GM12878 (cell line): ENCODE measurements around the gene BTBD7. TPM values are rescaled to one million over a fixed set of nuclear protein-coding genes. Genes with fewer than 3 reads are reported as not detected.
A peak's percentile ranks its signal among the peaks of the same experiment; 100 is the strongest.
"Not testable (repeated sequence)": the region's sequence is repeated elsewhere in the genome, so short reads cannot be mapped to it uniquely, and the experiment has no call there.

ENCODE experiments used
- ATAC-seq: fragments of 200-7000 bp; cut with Tn5 transposase; 3 replicates; pipeline ENCODE4 v1.9.1; 2020; ENCODE audit warnings: mild to moderate bottlenecking, moderate library complexity
- BruUV-seq: library from RNA; stranded (reverse); fragments of 400-500 nt; replicated peaks from 2 replicates; lab custom pipeline; 2021; lab: Mats Ljungman, UMichigan
- CTCF ChIA-PET: fragments of 300-600 bp; sonication (Branson Sonifier 250); formaldehyde crosslinking; extraction: SDS; loops from one replicate; lab custom pipeline; 2021; ENCODE audit warnings: inconsistent platforms; lab: Yijun Ruan, JAX
- POLR2A ChIA-PET: fragments of 350-600 bp; formaldehyde crosslinking; extraction: SDS; loops from one replicate; lab custom pipeline; 2021; ENCODE audit warnings: inconsistent platforms; lab: Charles Lee
- RAD21 ChIA-PET: fragments of 300-600 bp; sonication (Branson Sonifier 250); formaldehyde crosslinking; loops from one replicate; lab custom pipeline; 2023; ENCODE audit warnings: antibody characterized with exemption; ENCODE audit not compliant: unreplicated experiment; lab: Charles Lee
- SMC1A ChIA-PET: fragments of 300-600 bp; sonication (Branson Sonifier 250); formaldehyde crosslinking; loops from one replicate; lab custom pipeline; 2023; ENCODE audit not compliant: unreplicated experiment, uncharacterized antibody; lab: Charles Lee
- DNase-seq: peaks from one replicate; pipeline ENCODE4 v3.0.0-alpha.2; 2011; ENCODE audit warnings: low read depth, low spot score
- FAIRE-seq: peaks from 3 replicates; lab custom pipeline; 2011; peaks lifted over from hg19 to GRCh38; lab: Jason Lieb, UNC
- H2AFZ ChIP-seq: 2 replicates; pipeline ENCODE4 v1.6.0; 2011; ENCODE audit warnings: low read depth, low read length, control low read depth; ENCODE audit not compliant: control insufficient read depth
- H3K27ac ChIP-seq: 2 replicates; pipeline ENCODE4 v1.5.1; 2011; ENCODE audit warnings: control low read depth; ENCODE audit not compliant: control insufficient read depth, insufficient read depth
- H3K27me3 ChIP-seq, 2 experiments: replicated peaks in 1 of 2; 2 replicates each; pipeline versions ENCODE4 v1.6.0 to v1.6.1; 2011; ENCODE audit warnings: low read length in 1 of 2; ENCODE audit not compliant: control insufficient read depth in 2 of 2, insufficient read depth in 2 of 2
- H3K36me3 ChIP-seq, 2 experiments: 2 replicates each; pipeline ENCODE4 v1.5.1; 2011; ENCODE audit warnings: low read length in 1 of 2; ENCODE audit not compliant: control insufficient read depth in 2 of 2, insufficient read depth in 2 of 2
- H3K4me1 ChIP-seq: 2 replicates; pipeline ENCODE4 v1.6.1; 2011; ENCODE audit warnings: mild to moderate bottlenecking, low read length, moderate library complexity, mixed read lengths; ENCODE audit not compliant: control insufficient read depth, insufficient read depth
- H3K4me2 ChIP-seq: 2 replicates; pipeline ENCODE4 v1.6.0; 2011; ENCODE audit warnings: control low read depth; ENCODE audit not compliant: control insufficient read depth, insufficient read depth
- H3K4me3 ChIP-seq: fragments of 200-600 bp; sonication (generic); 2 replicates; pipeline ENCODE4 v1.5.1; 2016
- H3K79me2 ChIP-seq: 2 replicates; pipeline ENCODE4 v1.6.0; 2011; ENCODE audit warnings: low read length; ENCODE audit not compliant: control insufficient read depth, insufficient read depth
- H3K9ac ChIP-seq: 2 replicates; pipeline ENCODE4 v1.8.0; 2011; ENCODE audit warnings: low read length, control low read depth, mixed read lengths; ENCODE audit not compliant: control insufficient read depth, insufficient read depth
- H3K9me3 ChIP-seq: replicated peaks from 3 replicates; pipeline ENCODE4 v1.5.1; 2011; ENCODE audit warnings: mild to moderate bottlenecking, low read length; ENCODE audit not compliant: control insufficient read depth, insufficient read depth
- H4K20me1 ChIP-seq: 2 replicates; pipeline ENCODE4 v1.6.0; 2011; ENCODE audit not compliant: control insufficient read depth, insufficient read depth
- BHLHE40 ChIP-seq, 2 experiments: fragments of 450-650 bp in 1 of 2; IDR thresholded peaks; 2 replicates each; pipeline ENCODE4 v1.6.1; 2011 to 2017; ENCODE audit warnings: low read depth in 2 of 2, borderline replicate concordance in 1 of 2, improper control_type of control experiment in 1 of 2, low read length in 1 of 2, mild to moderate bottlenecking in 1 of 2
- EED ChIP-seq: sonication (generic); IDR thresholded peaks from 2 replicates; pipeline ENCODE4 v1.6.1; 2016; ENCODE audit warnings: antibody characterized with exemption, low read depth
- HCFC1 ChIP-seq: fragments of 150-350 bp; IDR thresholded peaks from 2 replicates; pipeline ENCODE4 v1.6.1; 2014; ENCODE audit warnings: low read length
- IRF4 ChIP-seq: IDR thresholded peaks from 2 replicates; pipeline ENCODE4 v1.6.1; 2011; ENCODE audit warnings: low read depth, low read length
- KDM1A ChIP-seq: fragments of 200-600 bp; sonication (generic); IDR thresholded peaks from 2 replicates; pipeline ENCODE4 v1.6.1; 2016; ENCODE audit warnings: borderline replicate concordance
- LARP7 ChIP-seq: fragments of 450-650 bp; IDR thresholded peaks from 2 replicates; pipeline ENCODE4 v1.6.1; 2017; ENCODE audit warnings: mild to moderate bottlenecking
- POLR2AphosphoS5 ChIP-seq: IDR thresholded peaks from 2 replicates; pipeline ENCODE4 v1.6.1; 2011; ENCODE audit warnings: mild to moderate bottlenecking, low read length, inconsistent platforms
- RAD51 ChIP-seq: fragments of 450-650 bp; IDR thresholded peaks from 2 replicates; pipeline ENCODE4 v1.6.1; 2016; ENCODE audit warnings: moderate library complexity, mild to moderate bottlenecking, inconsistent platforms
- WGBS: methylation state at CpG from one replicate; pipeline ENCODE4 v1.1.6; 2016; ENCODE audit warnings: low lambda C conversion rate; ENCODE audit not compliant: insufficient replicate concordance, insufficient coverage; ENCODE audit errors: missing lambda C conversion rate; 5-methylcytosine and 5-hydroxymethylcytosine counted together
- in situ Hi-C: fragments of 300-500 bp; cut with MboI; formaldehyde crosslinking; loops from 9 replicates; pipeline ENCODE4 v1.14.3; 2018; ENCODE audit warnings: mixed read lengths
- intact Hi-C: fragments of 100-400 bp; cut with micrococcal nuclease; formaldehyde crosslinking; loops from one replicate; pipeline ENCODE4 v1.14.2; 2022; ENCODE audit not compliant: unreplicated experiment
- polyA plus RNA-seq, 11 experiments: library from polyadenylated mRNA; depleted of rRNA in 4 of 11; unstranded in 6 of 11; stranded (reverse) in 5 of 11; fragments of >200 nt; fragmentation: Nextera tagmentation in 4 of 11; fragmentation: Illumina TruSeq in 1 of 11; extraction: Ambion mirVana in 4 of 11; extraction: Trizol in 1 of 11; gene quantifications; 1 replicate in 1 of 11; 2 replicates in 10 of 11; pipeline versions ENCODE4 v1.2.1 to v1.2.3, GENCODE V29; 2011 to 2016; ENCODE audit warnings: inconsistent platforms in 2 of 11, missing spikeins in 2 of 11, low read depth in 1 of 11
- total RNA-seq, 4 experiments: library from RNA; depleted of rRNA in 3 of 4; stranded (reverse); fragments of >200 nt in 3 of 4; fragmentation: Illumina TruSeq in 1 of 4; extraction: Trizol in 1 of 4; gene quantifications; 2 replicates each; pipeline versions ENCODE4 v1.2.1 to v1.2.3, GENCODE V29; 2013 to 2021

Gene BTBD7
- total and polyA plus RNA-seq, 10 of the 15 experiments (the other 5 are each of a cell fraction or from before 2014, with no cell fraction given): 3.6 to 17.0 (median 9.6) TPM

- Histone ChIP-seq H2AFZ (peak overlapping the region; percentile 84), H3K4me2 (peak overlapping the region; percentile 70), H3K4me3 (peak overlapping the region; percentile 2; the same call in 1 of the 2 replicates), H3K27ac (peak overlapping the region; percentile 91)
- SMC1A ChIA-PET: interaction anchor here (0.9 to 3.2 kb wide), 5 partner anchors 11 to 38 kb away, joined by 3 to 24 read pairs (median 7); no protein-coding TSS in a partner anchor
- intact Hi-C loops: no loop called here
- WGBS: 28% methylated on average over 5 of the region's 5 CpGs
- TF ChIP-seq LARP7: no peak
- TF ChIP-seq HCFC1: no peak
- no peak for TF ChIP-seq POLR2AphosphoS5
- no peak for TF ChIP-seq EED
- TF ChIP-seq BHLHE40 (IDR thresholded peaks at IDR 0.05; ENCODE audit: borderline replicate concordance in 1 of 2, low read depth in 2 of 2, low read length in 1 of 2): no peak
- TF ChIP-seq IRF4: 0 out of 2 replicates have a peak, but pooled peaks have one; percentile 0
- no peak for TF ChIP-seq KDM1A
- TF ChIP-seq RAD51: no peak
- TF ChIP-seq, all 136 proteins: peak for 1
- BruUV-seq: no TSS peak
- ATAC-seq (no peak; the same call in 2 of the 3 replicates), DNase-seq (no peak), FAIRE-seq (no peak)
- RAD21 ChIA-PET: interaction anchor here (0.5 to 1.2 kb wide), 4 partner anchors 10 to 177 kb away, joined by 3 to 4 read pairs (median 3); no protein-coding TSS in a partner anchor
- Histone ChIP-seq H4K20me1 (no peaks in the 10 kb centered on the region), H3K9ac (peak overlapping the region; percentile 63), H3K4me1 (peaks cover 22% of the 10 kb centered on the region), H3K27me3 (no peaks in the 10 kb centered on the region), H3K79me2 (no peaks in the 10 kb centered on the region), H3K36me3 (no peaks in the 10 kb centered on the region), H3K9me3 (peaks cover 1% of the 10 kb centered on the region)
- POLR2A ChIA-PET: interaction anchor here (0.7 to 1.6 kb wide), 3 partner anchors 13 to 165 kb away, joined by 3 to 5 read pairs (median 4); no protein-coding TSS in a partner anchor
- CTCF ChIA-PET: interaction anchor here (1.7 kb wide), 1 partner anchor 39 kb away, joined by 4 read pairs; no protein-coding TSS in a partner anchor
- in situ Hi-C loops: no loop called here
Observed at GRCh38 chr14:93368996-93369712, 36.3 kb upstream of the BTBD7 start.

GRCh38 chr14:93354873-93355272 is 22.0 kb upstream of the BTBD7 start:
- H4K20me1 ChIP-seq, BruUV-seq, H3K27ac ChIP-seq, in situ Hi-C loops, ATAC-seq, H3K4me3 ChIP-seq, intact Hi-C loops, H2AFZ ChIP-seq, H3K9me3 ChIP-seq, H3K9ac ChIP-seq, H3K36me3 ChIP-seq, H3K4me2 ChIP-seq, DNase-seq, H3K4me1 ChIP-seq, FAIRE-seq, H3K79me2 ChIP-seq, H3K27me3 ChIP-seq, POLR2A ChIA-PET: not testable (repeated sequence)
- 71% methylated on average over 6 of the region's 6 CpGs for WGBS
- ChIA-PET CTCF (interaction anchor here (0.8 kb wide), 1 partner anchor 85 kb away, joined by 3 read pairs; no protein-coding TSS in a partner anchor), SMC1A (interaction anchor here (0.9 kb wide), 1 partner anchor 11 kb away, joined by 3 read pairs; no protein-coding TSS in a partner anchor), RAD21 (interaction anchor here (0.9 kb wide), 1 partner anchor 27 kb away, joined by 3 read pairs; no protein-coding TSS in a partner anchor)
